ENCODE results near the gene VWA3B.
A peak's percentile ranks its signal among the peaks of the same experiment; 100 is the strongest.

The VWA3B gene

DNA sequence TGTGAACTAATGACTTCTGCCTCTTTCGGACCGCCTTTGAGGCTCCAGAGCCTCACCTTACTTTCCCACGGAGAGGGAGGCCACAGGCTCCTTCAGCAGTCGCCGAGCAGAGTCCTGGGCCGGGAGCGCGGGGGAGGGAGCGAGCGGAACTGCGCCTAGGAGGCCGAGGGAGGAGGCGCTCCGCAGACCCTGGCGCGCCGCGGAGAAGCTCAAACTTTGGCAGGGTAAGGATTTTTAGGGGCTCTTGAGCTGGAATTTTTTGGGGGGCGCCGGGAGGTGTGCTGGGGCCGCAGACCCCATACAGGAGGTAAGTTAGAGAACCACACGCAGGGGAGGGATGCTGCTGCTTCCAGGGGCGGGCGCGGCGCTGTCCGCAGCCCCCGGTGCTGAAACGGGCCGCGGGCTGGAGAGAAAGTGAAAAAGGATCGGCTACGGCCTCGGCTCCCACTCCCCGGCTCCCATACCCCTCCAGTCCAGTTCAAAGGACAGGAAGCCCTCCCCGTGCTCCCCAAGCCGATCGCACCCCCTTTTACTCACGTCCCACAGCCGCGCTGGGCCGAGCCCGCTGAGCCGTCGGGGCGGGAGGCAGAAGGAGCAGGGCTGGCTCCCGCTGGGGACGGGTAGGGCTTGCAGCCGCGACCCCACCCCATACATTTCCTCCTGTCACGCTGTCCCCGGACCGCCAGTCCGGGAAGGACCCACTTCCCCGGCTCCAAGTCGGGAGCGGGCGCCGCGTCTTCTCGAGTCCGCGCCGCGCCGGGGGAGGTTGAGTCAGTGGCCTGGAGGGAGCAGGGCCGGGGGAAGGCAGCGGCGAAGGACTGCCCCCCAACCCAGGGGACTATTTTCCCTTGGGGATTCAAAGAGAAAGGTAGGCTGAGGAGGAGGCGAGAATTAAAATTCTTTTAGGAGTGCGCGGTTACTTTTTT, 259.6 kb downstream of the VWA3B start, which contains the start of gene CNGA3:
Gene CNGA3, plus strand, starts transcription at position 146 of the 926 bp plus-strand sequence. CDS start 23,520 bp downstream, outside the sequence.
- peak; percentile 64 for DNase-seq (ENCODE audit: low read depth)
- Histone ChIP-seq H3K4me3 (ENCODE audit: low read length) (peak within 1 kb of the TSS; percentile 65), H3K27me3 (replicated peaks; ENCODE audit: control insufficient read depth, insufficient read depth, low read length) (peaks cover 17% of the 10 kb centered on the region), H3K9me3 (ENCODE audit: control insufficient read depth, low read length) (no peaks in the 10 kb centered on the region), H3K4me1 (ENCODE audit: control insufficient read depth, insufficient read depth, low read length) (peaks cover 6% of the 10 kb centered on the region), H3K36me3 (ENCODE audit: control insufficient read depth, insufficient read depth, low read length, severe bottlenecking) (no peaks in the 10 kb centered on the region), H3K9ac (ENCODE audit: low read length) (no peak within 1 kb of the TSS)

DNA sequence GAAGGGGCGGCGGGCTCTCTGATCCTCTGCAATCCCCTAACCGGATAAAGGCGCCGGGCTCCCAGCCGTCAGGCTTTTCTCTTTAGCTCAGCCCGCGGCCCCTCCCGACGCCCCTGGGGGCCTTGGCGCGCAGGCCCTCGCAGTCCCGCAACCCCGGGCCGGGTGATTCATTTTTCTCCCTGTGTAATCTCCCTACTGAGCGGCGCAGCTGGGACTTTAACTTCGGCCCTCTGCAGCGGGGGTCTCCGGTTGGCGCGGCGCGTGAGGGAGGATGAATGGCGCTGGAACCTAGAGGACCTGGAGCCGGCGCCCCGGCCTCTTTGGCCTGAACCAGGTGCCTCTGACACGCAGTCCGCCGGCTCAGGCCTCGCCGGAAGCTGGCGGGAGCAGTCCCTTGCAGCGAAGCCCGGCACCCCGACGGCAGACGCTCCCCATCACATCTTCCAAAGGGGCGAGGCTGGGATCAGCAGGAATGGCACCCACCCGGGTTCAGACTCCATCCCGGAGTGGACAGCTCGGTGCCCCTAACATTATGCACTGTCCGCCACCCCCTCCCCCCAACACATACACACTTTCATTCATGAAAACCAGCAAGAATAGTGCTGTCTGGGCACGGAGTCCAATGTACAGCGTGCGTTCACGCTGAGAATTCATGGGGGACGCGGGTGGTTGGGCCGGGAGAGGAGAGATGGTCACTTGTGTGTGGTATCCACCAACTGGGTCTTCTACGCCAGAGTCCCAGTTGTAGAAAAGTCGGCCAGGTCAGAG, 260.5 kb downstream of the VWA3B start:
- Histone ChIP-seq H3K4me3 (ENCODE audit: low read length) (peak overlapping the region; percentile 65), H3K36me3 (ENCODE audit: control insufficient read depth, insufficient read depth, low read length, severe bottlenecking) (no peaks in the 10 kb centered on the region), H3K9me3 (ENCODE audit: control insufficient read depth, low read length) (no peaks in the 10 kb centered on the region), H3K4me1 (ENCODE audit: control insufficient read depth, insufficient read depth, low read length) (peaks cover 6% of the 10 kb centered on the region), H3K27me3 (replicated peaks; ENCODE audit: control insufficient read depth, insufficient read depth, low read length) (peaks cover 17% of the 10 kb centered on the region), H3K9ac (ENCODE audit: low read length) (no peak overlapping the region)
- DNase-seq (ENCODE audit: low read depth), result no peak

DNA sequence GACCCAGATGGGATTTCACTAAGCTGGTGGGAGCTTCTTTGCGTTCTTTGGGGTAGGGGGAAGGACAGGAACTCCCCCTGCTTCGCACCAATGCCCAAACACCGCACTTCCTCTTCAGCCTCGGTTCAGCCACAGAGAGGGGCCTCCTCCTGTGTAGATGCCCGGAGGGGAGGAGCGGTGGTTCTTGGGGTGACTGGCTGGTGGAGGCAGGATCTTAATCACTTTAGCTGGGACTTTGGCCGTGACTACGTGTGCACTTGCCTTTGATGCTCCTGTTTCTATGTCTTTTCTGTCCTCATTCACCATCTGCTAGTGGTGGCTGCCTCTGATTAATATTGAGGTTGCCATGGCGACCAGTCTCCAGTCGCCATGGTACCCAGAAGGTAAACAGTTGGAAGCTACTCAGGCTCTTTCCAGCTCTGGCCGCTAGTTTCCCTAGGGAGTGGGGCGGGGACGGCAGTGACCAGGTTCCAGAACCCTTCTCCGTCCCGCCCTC, 261.1 kb downstream of the VWA3B start:
- Histone ChIP-seq H3K4me1 (ENCODE audit: control insufficient read depth, insufficient read depth, low read length) (peaks cover 6% of the 10 kb centered on the region), H3K27me3 (replicated peaks; ENCODE audit: control insufficient read depth, insufficient read depth, low read length) (peaks cover 17% of the 10 kb centered on the region), H3K36me3 (ENCODE audit: control insufficient read depth, insufficient read depth, low read length, severe bottlenecking) (no peaks in the 10 kb centered on the region), H3K9ac (ENCODE audit: low read length) (no peak overlapping the region), H3K4me3 (ENCODE audit: low read length) (no peak overlapping the region), H3K9me3 (ENCODE audit: control insufficient read depth, low read length) (no peaks in the 10 kb centered on the region)
- DNase-seq (ENCODE audit: low read depth), result no peak

DNA sequence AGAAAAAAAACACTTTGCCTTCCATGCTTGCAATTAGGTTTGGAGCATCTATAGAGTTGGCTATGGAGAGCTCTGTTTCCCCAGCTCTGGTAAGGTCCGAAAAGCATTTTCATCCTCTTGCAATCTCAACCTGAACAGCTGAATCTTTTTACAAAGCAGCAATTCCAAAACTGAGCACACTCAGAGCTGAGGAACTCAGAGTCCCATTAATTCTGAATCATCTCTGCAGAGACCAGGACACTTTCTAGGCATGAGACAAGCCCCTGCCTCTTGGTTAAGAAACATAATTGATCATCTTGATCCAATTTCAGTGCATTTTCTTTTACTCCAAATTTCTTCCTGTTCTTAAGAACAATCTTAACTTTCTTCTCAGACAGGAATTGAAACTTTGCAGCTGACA, 263.4 kb downstream of the VWA3B start:
- peaks cover 6% of the 10 kb centered on the region for H3K4me1 ChIP-seq (ENCODE audit: control insufficient read depth, insufficient read depth, low read length)
- H3K27me3 ChIP-seq (replicated peaks; ENCODE audit: control insufficient read depth, insufficient read depth, low read length), result peaks cover 17% of the 10 kb centered on the region
- H3K9ac ChIP-seq (ENCODE audit: low read length), result no peak overlapping the region
- peak; percentile 49 for DNase-seq (ENCODE audit: low read depth)
- no peak overlapping the region for H3K4me3 ChIP-seq (ENCODE audit: low read length)
- H3K36me3 ChIP-seq (ENCODE audit: control insufficient read depth, insufficient read depth, low read length, severe bottlenecking), result no peaks in the 10 kb centered on the region
- peaks cover 5% of the 10 kb centered on the region for H3K9me3 ChIP-seq (ENCODE audit: control insufficient read depth, low read length)

DNA sequence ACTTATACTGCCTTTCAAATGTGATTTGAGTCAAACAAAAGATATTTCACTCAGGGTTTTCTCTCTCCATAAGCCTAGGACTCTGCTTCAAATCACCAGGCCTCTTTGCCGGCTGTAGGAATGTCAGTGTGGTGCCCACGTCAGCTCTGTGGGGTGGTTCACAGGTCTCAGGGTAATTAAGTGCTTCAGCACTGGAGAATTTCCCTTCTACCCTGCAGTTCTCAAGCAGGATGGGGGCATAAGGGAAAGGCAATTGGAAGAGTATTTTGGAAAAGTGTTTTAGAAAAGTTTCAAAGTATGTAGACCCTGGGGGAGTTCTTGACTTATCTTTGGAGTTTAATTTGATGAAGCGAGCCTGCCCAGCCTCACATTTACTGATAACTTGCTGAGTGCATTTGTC, 268.9 kb downstream of the VWA3B start:
- no peaks in the 10 kb centered on the region for H3K4me1 ChIP-seq (ENCODE audit: control insufficient read depth, insufficient read depth, low read length)
- H3K27me3 ChIP-seq (replicated peaks; ENCODE audit: control insufficient read depth, insufficient read depth, low read length), result peaks cover 3% of the 10 kb centered on the region
- no peaks in the 10 kb centered on the region for H3K36me3 ChIP-seq (ENCODE audit: control insufficient read depth, insufficient read depth, low read length, severe bottlenecking)
- DNase-seq (ENCODE audit: low read depth), result peak; percentile 24
- no peak overlapping the region for H3K9ac ChIP-seq (ENCODE audit: low read length)
- peaks cover 5% of the 10 kb centered on the region for H3K9me3 ChIP-seq (ENCODE audit: control insufficient read depth, low read length)
- no peak overlapping the region for H3K4me3 ChIP-seq (ENCODE audit: low read length)

DNA sequence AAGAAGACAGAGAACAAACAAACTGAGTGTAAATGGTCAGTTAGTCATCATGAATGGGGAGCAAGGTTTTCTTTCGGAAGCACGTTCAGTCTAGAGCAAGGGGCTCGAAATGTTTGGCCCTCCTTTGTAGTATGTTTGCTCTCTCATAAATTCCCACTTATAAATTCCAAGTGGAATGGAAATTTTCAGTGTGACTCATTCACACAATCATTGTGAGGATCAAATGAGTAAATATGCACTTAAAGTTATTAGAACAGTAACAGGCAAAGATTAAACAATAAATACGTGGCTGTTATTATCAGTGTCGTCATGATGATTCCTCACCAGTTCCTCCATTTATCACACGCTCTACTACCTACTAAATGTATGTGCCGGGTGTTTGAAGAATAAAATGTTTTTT, 269.8 kb downstream of the VWA3B start:
- DNase-seq (ENCODE audit: low read depth), result no peak
- H3K4me1 ChIP-seq (ENCODE audit: control insufficient read depth, insufficient read depth, low read length), result no peaks in the 10 kb centered on the region
- no peak overlapping the region for H3K9ac ChIP-seq (ENCODE audit: low read length)
- H3K9me3 ChIP-seq (ENCODE audit: control insufficient read depth, low read length), result peaks cover 5% of the 10 kb centered on the region
- no peaks in the 10 kb centered on the region for H3K36me3 ChIP-seq (ENCODE audit: control insufficient read depth, insufficient read depth, low read length, severe bottlenecking)
- H3K4me3 ChIP-seq (ENCODE audit: low read length), result no peak overlapping the region
- peaks cover 3% of the 10 kb centered on the region for H3K27me3 ChIP-seq (replicated peaks; ENCODE audit: control insufficient read depth, insufficient read depth, low read length)

DNA sequence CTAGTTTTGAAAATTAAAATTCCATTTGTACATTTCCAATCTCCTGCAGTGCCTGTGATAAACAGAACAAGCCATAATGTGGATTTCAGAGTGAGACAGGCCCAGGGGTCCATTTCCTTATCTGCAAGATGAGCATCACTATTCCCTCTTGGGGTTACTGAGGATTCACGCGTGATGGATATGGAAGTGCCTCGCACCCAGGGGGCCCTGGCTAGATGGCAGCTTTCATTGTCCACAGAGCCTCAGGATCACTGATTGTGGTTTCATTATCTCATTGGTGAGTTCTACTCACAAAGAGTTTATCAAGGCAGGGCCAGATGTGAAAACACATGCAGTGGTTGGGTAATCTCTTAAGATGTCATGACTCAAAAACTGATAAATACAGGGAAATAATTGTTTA, 270.9 kb downstream of the VWA3B start:
- H3K4me3 ChIP-seq (ENCODE audit: low read length), result no peak overlapping the region
- no peak for DNase-seq (ENCODE audit: low read depth)
- peaks cover 3% of the 10 kb centered on the region for H3K27me3 ChIP-seq (replicated peaks; ENCODE audit: control insufficient read depth, insufficient read depth, low read length)
- H3K4me1 ChIP-seq (ENCODE audit: control insufficient read depth, insufficient read depth, low read length), result no peaks in the 10 kb centered on the region
- H3K9me3 ChIP-seq (ENCODE audit: control insufficient read depth, low read length), result peaks cover 6% of the 10 kb centered on the region
- no peak overlapping the region for H3K9ac ChIP-seq (ENCODE audit: low read length)
- no peaks in the 10 kb centered on the region for H3K36me3 ChIP-seq (ENCODE audit: control insufficient read depth, insufficient read depth, low read length, severe bottlenecking)

DNA sequence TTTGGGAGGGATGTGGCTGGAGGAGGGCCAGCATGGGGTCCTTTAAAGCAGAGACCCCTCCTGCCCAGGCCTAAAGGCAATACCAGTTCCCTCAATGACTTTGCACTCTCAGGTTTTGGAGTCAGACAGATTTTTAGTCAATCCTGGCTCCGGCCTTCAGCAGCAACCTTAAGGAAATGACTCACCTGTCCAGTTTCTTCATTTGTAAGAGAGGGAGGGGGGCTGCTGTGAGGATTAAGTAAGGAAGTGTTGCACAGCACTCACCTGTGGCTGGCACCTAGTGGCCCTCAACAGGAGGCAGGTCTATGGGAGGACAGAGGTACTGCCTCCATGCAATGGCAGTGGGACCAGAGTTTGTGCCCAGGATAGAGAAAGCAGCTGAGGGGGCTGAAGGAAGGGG, 273.0 kb downstream of the VWA3B start:
- Histone ChIP-seq H3K9ac (ENCODE audit: low read length) (no peak overlapping the region), H3K4me1 (ENCODE audit: control insufficient read depth, insufficient read depth, low read length) (no peaks in the 10 kb centered on the region)
- DNase-seq (ENCODE audit: low read depth), result no peak

More for the DNA sequence above, 273.0 kb downstream of the VWA3B start:
- Histone ChIP-seq H3K9me3 (ENCODE audit: control insufficient read depth, low read length) (peaks cover 3% of the 10 kb centered on the region), H3K27me3 (replicated peaks; ENCODE audit: control insufficient read depth, insufficient read depth, low read length) (peaks cover 3% of the 10 kb centered on the region), H3K36me3 (ENCODE audit: control insufficient read depth, insufficient read depth, low read length, severe bottlenecking) (no peaks in the 10 kb centered on the region), H3K4me3 (ENCODE audit: low read length) (no peak overlapping the region)

Data from adipocyte (in vitro differentiated cells).